K562 (cell line): ENCODE results near the gene MARCHF9. TPM values are rescaled to one million over a fixed set of nuclear protein-coding genes. Genes with fewer than 3 reads are reported as not detected.

ENCODE experiments used
- ATAC-seq: fragments of 200-7000 bp; cut with Tn5 transposase; 3 replicates; pipeline ENCODE4 v1.9.1; 2020; ENCODE audit warnings: moderate library complexity
- BruUV-seq: library from RNA; stranded (reverse); fragments of 400-500 nt; replicated peaks from 2 replicates; lab custom pipeline; 2021; lab: Mats Ljungman, UMichigan
- CTCF ChIA-PET: fragments of 300-600 bp; formaldehyde crosslinking; extraction: SDS; loops from one replicate; lab custom pipeline; 2021; ENCODE audit warnings: low intra/inter-chr PET ratio; lab: Yijun Ruan, JAX
- POLR2A ChIA-PET: fragments of 300-600, 350-650 bp; sonication (Branson Sonifier 250); formaldehyde crosslinking; extraction: SDS; loops from one replicate; lab custom pipeline; 2021; ENCODE audit warnings: antibody characterized with exemption, inconsistent platforms; lab: Yijun Ruan, JAX
- DNase-seq, 4 experiments: peaks; one replicate each; pipeline versions ENCODE4 v3.0.0 to v3.0.0-alpha.2; 2011 to 2018; ENCODE audit warnings: low spot score in 3 of 4, mixed read lengths in 3 of 4; ENCODE audit errors: extremely low read depth in 1 of 4
- FAIRE-seq: peaks from 2 replicates; lab custom pipeline; 2011; peaks lifted over from hg19 to GRCh38; lab: Jason Lieb, UNC
- H2AFZ ChIP-seq: 2 replicates; pipeline ENCODE4 v1.6.0; 2011; ENCODE audit warnings: low read depth, low read length, control low read depth, inconsistent platforms
- H3K27ac ChIP-seq: fragments of 200-600 bp; 3 replicates; pipeline ENCODE4 v1.8.0; 2011; ENCODE audit warnings: low read depth, mild to moderate bottlenecking, control low read depth, inconsistent platforms, low read length, moderate library complexity, mixed read lengths; ENCODE audit errors: extremely low read depth
- H3K27me3 ChIP-seq, 2 experiments: fragments of 300-600 bp in 1 of 2; 2 replicates in 1 of 2; 3 replicates in 1 of 2; pipeline versions ENCODE4 v1.6.0 to v1.8.0; 2011; ENCODE audit warnings: inconsistent platforms in 2 of 2, low read length in 2 of 2, mild to moderate bottlenecking in 1 of 2, mixed read lengths in 1 of 2, moderate library complexity in 1 of 2; ENCODE audit not compliant: control insufficient read depth in 2 of 2, insufficient read depth in 2 of 2
- H3K36me3 ChIP-seq: fragments of 300-600 bp; 3 replicates; pipeline ENCODE4 v1.8.0; 2011; ENCODE audit warnings: mild to moderate bottlenecking, low read length, inconsistent platforms; ENCODE audit not compliant: control insufficient read depth, insufficient read depth
- H3K4me1 ChIP-seq, 2 experiments: fragments of 200-600 bp in 1 of 2; replicated peaks in 1 of 2; 2 replicates in 1 of 2; 3 replicates in 1 of 2; pipeline versions ENCODE4 v1.5.1 to v1.8.0; 2011; ENCODE audit warnings: inconsistent platforms in 2 of 2, low read length in 2 of 2, mild to moderate bottlenecking in 1 of 2, mixed read lengths in 1 of 2, moderate library complexity in 1 of 2; ENCODE audit not compliant: control insufficient read depth in 2 of 2, insufficient read depth in 2 of 2
- H3K4me2 ChIP-seq: 2 replicates; pipeline ENCODE4 v1.6.1; 2011; ENCODE audit warnings: low read length, control low read depth, inconsistent platforms, mixed read lengths; ENCODE audit not compliant: insufficient read depth
- H3K4me3 ChIP-seq: fragments of 200-600 bp; sonication (generic), shearing (Covaris generic); 2 replicates; pipeline ENCODE4 v1.5.1; 2016; ENCODE audit warnings: control low read depth, inconsistent platforms
- H3K79me2 ChIP-seq: fragments of 200-600 bp; 3 replicates; pipeline ENCODE4 v1.8.0; 2011; ENCODE audit warnings: low read length, inconsistent platforms; ENCODE audit not compliant: control insufficient read depth, insufficient read depth
- H3K9ac ChIP-seq, 2 experiments: 2 replicates each; pipeline versions ENCODE4 v1.6.0 to v1.6.1; 2011; ENCODE audit warnings: low read depth in 2 of 2, low read length in 2 of 2, control low read depth in 1 of 2, inconsistent platforms in 1 of 2, mild to moderate bottlenecking in 1 of 2, mixed read lengths in 1 of 2; ENCODE audit not compliant: insufficient read depth in 1 of 2
- H3K9me1 ChIP-seq: one replicate; pipeline ENCODE4 v1.6.0; 2011; ENCODE audit warnings: inconsistent platforms, mild to moderate bottlenecking, low read length, moderate library complexity; ENCODE audit not compliant: control insufficient read depth, insufficient read depth
- H3K9me3 ChIP-seq: replicated peaks from 2 replicates; pipeline ENCODE4 v1.5.1; 2011; ENCODE audit warnings: low read depth, low read length, inconsistent platforms; ENCODE audit not compliant: control insufficient read depth, insufficient read depth
- H4K20me1 ChIP-seq: replicated peaks from 2 replicates; pipeline ENCODE4 v1.6.1; 2011; ENCODE audit warnings: low read length, inconsistent platforms, mixed read lengths; ENCODE audit not compliant: control insufficient read depth, insufficient read depth
- ESRRB ChIP-seq: fragments of 250-450 bp; sonication (Bioruptor Pico); IDR thresholded peaks from 2 replicates; pipeline ENCODE4 v1.5.0; 2020; ENCODE audit warnings: mild to moderate bottlenecking, moderate library complexity, borderline replicate concordance
- FOXJ2 ChIP-seq: fragments of 200-800 bp; sonication (Bioruptor generic); IDR thresholded peaks from 2 replicates; pipeline ENCODE4 v1.6.1; 2016; ENCODE audit warnings: missing genetic modification characterization, missing compliant biosample characterization
- MCM2 ChIP-seq: fragments of 450-650 bp; IDR thresholded peaks from 2 replicates; pipeline ENCODE4 v1.6.1; 2017; ENCODE audit warnings: low read depth, mild to moderate bottlenecking
- POLR2AphosphoS2 ChIP-seq: IDR thresholded peaks from 2 replicates; pipeline ENCODE4 v1.6.1; 2012; ENCODE audit warnings: low read length, improper control_type of control experiment
- ZKSCAN1 ChIP-seq: fragments of 150-350 bp; IDR thresholded peaks from 2 replicates; pipeline ENCODE4 v1.6.1; 2016; ENCODE audit warnings: low read depth, low read length
- ZNF449 ChIP-seq: fragments of 250-450 bp; sonication (Bioruptor Pico); IDR thresholded peaks from 2 replicates; pipeline ENCODE4 v1.8.0; 2022; ENCODE audit warnings: moderate library complexity, mild to moderate bottlenecking, inconsistent platforms
- ZSCAN32 ChIP-seq: fragments of 450-650 bp; formaldehyde crosslinking; IDR thresholded peaks from 2 replicates; pipeline ENCODE4 v1.4.0; 2020; ENCODE audit warnings: mild to moderate bottlenecking, moderate library complexity
- WGBS: fragments of 100-300 bp; shearing (Covaris generic); methylation state at CpG from one replicate; pipeline ENCODE4 v1.1.6; 2016; ENCODE audit warnings: low coverage, mixed read lengths; ENCODE audit not compliant: insufficient coverage; ENCODE audit errors: missing lambda C conversion rate; 5-methylcytosine and 5-hydroxymethylcytosine counted together
- in situ Hi-C: fragments of 300-500 bp; cut with MboI; formaldehyde crosslinking; loops from 4 replicates; pipeline ENCODE4 v1.15.0; 2018; ENCODE audit warnings: inconsistent platforms, mixed read lengths
- intact Hi-C: fragments of 100-400 bp; cut with micrococcal nuclease; formaldehyde crosslinking; loops from 2 replicates; pipeline ENCODE4 v1.14.2; 2022
- polyA plus RNA-seq, 8 experiments: library from polyadenylated mRNA; depleted of rRNA in 4 of 8; stranded (reverse) in 5 of 8; unstranded in 3 of 8; fragments of >200 nt; fragmentation: Nextera tagmentation in 2 of 8; fragmentation: Illumina TruSeq in 1 of 8; extraction: Ambion mirVana in 2 of 8; extraction: Trizol in 1 of 8; gene quantifications; 2 replicates each; pipeline versions ENCODE4 v1.2.1 to v1.2.3, GENCODE V29; 2011 to 2014; ENCODE audit warnings: inconsistent platforms in 1 of 8, missing spikeins in 1 of 8
- total RNA-seq, 7 experiments: library from RNA; depleted of rRNA in 6 of 7; stranded (reverse); fragments of >200 nt in 6 of 7; fragmentation: Illumina TruSeq in 2 of 7; extraction: Trizol in 2 of 7; gene quantifications; 2 replicates each; pipeline versions ENCODE4 v1.2.1 to v1.2.3, GENCODE V29; 2011 to 2021; ENCODE audit warnings: low replicate concordance in 1 of 7
- TF ChIP-seq, protein P1 (sequence below): fragments of 450-650 bp; formaldehyde crosslinking; IDR thresholded peaks from 2 replicates; pipeline ENCODE4 v1.4.0; 2022; ENCODE audit warnings: mild to moderate bottlenecking, moderate library complexity
- TF ChIP-seq, protein P2 (sequence below): sonication (generic); formaldehyde crosslinking; IDR thresholded peaks from 2 replicates; pipeline ENCODE4 v1.4.0; 2020; ENCODE audit warnings: mild to moderate bottlenecking, missing genetic modification reagents
- TF ChIP-seq, protein P3 (sequence below), 3 experiments: fragments of 200-800 bp in 1 of 3; fragments of 250-450 bp in 1 of 3; fragments of 450-650 bp in 1 of 3; sonication (Bioruptor Pico) in 1 of 3; sonication (Bioruptor generic) in 1 of 3; formaldehyde crosslinking in 1 of 3; IDR thresholded peaks; 2 replicates each; pipeline versions ENCODE4 v1.6.1 to v1.8.0; 2016 to 2022; ENCODE audit warnings: mild to moderate bottlenecking in 2 of 3, missing genetic modification characterization in 2 of 3, missing compliant biosample characterization in 1 of 3, moderate library complexity in 1 of 3

The MARCHF9 gene
- total and polyA plus RNA-seq, 9 of the 15 experiments (the other 6 are each of a cell fraction or from before 2014, with no cell fraction given): 0.80 to 12.4 (median 6.2) TPM

DNA sequence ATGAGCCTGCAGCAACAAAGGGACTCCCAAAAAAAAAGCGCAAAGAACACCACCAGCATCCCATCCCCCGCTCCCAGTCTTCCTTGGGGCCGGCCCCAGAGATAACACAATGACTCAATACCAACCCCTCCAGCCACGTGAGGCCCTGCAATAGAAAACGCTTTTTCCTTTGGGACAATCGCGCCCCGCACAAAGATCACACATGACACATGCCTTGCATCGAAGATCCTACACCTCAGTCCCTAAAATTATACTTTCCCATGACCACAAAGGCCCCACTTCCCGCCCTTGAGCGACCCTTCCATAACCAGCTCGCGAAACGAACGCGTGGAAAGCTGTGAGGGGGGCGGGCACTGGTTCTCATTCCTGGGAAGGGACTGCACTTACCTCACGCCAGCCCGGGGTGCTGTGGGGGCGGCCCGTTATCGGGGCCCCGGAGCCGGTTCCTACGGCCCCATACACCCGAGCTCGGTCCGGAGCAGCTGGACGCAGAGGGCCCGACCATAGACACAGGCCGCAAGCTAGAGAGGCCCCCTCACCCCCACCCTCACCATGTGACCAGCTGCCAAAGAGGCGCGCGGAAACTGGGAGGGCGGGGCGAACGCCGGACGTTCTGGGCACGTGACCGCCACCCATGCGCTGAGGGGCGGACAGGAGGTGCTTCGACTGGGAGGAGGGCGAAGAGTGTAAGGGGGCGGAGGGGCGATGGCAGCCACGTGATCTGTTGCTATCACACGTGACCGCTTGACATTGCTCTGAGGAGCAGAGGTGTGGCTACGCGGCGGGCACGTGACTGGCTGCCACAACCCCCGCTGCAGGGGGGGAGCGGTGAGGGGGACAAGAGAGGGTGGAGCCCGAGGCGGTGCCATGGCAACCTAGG, 2.9 kb upstream of the MARCHF9 start, which contains the start of gene CDK4 (continued):
- TF ChIP-seq ZNF449: no peak
- TF ChIP-seq ZKSCAN1: no peak
- no peak for TF ChIP-seq ESRRB (CRISPR knock-in tag)
- TF ChIP-seq, protein P1, sequence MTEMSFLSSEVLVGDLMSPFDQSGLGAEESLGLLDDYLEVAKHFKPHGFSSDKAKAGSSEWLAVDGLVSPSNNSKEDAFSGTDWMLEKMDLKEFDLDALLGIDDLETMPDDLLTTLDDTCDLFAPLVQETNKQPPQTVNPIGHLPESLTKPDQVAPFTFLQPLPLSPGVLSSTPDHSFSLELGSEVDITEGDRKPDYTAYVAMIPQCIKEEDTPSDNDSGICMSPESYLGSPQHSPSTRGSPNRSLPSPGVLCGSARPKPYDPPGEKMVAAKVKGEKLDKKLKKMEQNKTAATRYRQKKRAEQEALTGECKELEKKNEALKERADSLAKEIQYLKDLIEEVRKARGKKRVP (CRISPR knock-in tag): peak; percentile 38; the same call in 1 of the 2 replicates
- no peak for TF ChIP-seq MCM2

DNA sequence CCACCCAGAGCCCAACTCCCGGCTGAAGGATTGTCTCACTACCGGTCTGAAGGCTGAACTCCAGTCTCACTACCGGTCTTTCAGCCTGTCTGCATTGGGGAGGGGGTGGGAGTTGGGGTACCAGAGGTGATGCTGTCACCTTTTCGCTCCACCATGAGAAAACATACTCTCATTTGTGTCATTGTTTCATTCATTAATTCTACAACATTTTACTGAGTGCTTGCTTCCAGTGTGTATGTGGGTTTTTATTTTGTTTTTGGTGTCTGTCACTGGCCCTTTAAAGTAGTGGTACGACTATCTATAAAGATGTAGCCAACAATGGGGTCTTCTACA, 2.3 kb upstream of the MARCHF9 start:
- H3K4me1 ChIP-seq: peaks cover 35 to 40% of the 10 kb centered on the region in 2 experiments
- peak overlapping the region; percentile 82 for H3K4me2 ChIP-seq
- peak overlapping the region; percentile 66 for H3K27ac ChIP-seq
- no peak for DNase-seq
- peak overlapping the region; percentile 64 for H2AFZ ChIP-seq
- 2% methylated on average over 5 of the region's 5 CpGs for WGBS
- H3K79me2 ChIP-seq: peaks cover 47% of the 10 kb centered on the region
- BruUV-seq: no TSS peak
- no peak for FAIRE-seq
- no peak for ATAC-seq
- ChIA-PET POLR2A (interaction anchor here (0.8 to 1.2 kb wide), 6 partner anchors 12 to 233 kb away, joined by 3 to 5 read pairs (median 3); partner anchors contain the start of genes EEF1AKMT3 and METTL1), CTCF (no interaction called here)
- peaks cover 40% of the 10 kb centered on the region for H3K36me3 ChIP-seq
- H4K20me1 ChIP-seq: no peaks in the 10 kb centered on the region
- H3K27me3 ChIP-seq: no peaks in the 10 kb centered on the region
- H3K9me1 ChIP-seq: no peaks in the 10 kb centered on the region
- intact Hi-C loops (loop anchor here (2.0 kb wide), 1 partner anchor 20 kb away; the partner anchor contains the start of genes EEF1AKMT3 and METTL1), in situ Hi-C loops (no loop called here)
- peak overlapping the region; percentile 19 for H3K4me3 ChIP-seq
- H3K9me3 ChIP-seq: no peaks in the 10 kb centered on the region
- peak overlapping the region; percentile 40 to 41; a peak in 2 of 4 replicates for H3K9ac ChIP-seq
- TF ChIP-seq, protein P2, sequence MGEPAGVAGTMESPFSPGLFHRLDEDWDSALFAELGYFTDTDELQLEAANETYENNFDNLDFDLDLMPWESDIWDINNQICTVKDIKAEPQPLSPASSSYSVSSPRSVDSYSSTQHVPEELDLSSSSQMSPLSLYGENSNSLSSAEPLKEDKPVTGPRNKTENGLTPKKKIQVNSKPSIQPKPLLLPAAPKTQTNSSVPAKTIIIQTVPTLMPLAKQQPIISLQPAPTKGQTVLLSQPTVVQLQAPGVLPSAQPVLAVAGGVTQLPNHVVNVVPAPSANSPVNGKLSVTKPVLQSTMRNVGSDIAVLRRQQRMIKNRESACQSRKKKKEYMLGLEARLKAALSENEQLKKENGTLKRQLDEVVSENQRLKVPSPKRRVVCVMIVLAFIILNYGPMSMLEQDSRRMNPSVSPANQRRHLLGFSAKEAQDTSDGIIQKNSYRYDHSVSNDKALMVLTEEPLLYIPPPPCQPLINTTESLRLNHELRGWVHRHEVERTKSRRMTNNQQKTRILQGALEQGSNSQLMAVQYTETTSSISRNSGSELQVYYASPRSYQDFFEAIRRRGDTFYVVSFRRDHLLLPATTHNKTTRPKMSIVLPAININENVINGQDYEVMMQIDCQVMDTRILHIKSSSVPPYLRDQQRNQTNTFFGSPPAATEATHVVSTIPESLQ: no peak
- TF ChIP-seq, protein P3, sequence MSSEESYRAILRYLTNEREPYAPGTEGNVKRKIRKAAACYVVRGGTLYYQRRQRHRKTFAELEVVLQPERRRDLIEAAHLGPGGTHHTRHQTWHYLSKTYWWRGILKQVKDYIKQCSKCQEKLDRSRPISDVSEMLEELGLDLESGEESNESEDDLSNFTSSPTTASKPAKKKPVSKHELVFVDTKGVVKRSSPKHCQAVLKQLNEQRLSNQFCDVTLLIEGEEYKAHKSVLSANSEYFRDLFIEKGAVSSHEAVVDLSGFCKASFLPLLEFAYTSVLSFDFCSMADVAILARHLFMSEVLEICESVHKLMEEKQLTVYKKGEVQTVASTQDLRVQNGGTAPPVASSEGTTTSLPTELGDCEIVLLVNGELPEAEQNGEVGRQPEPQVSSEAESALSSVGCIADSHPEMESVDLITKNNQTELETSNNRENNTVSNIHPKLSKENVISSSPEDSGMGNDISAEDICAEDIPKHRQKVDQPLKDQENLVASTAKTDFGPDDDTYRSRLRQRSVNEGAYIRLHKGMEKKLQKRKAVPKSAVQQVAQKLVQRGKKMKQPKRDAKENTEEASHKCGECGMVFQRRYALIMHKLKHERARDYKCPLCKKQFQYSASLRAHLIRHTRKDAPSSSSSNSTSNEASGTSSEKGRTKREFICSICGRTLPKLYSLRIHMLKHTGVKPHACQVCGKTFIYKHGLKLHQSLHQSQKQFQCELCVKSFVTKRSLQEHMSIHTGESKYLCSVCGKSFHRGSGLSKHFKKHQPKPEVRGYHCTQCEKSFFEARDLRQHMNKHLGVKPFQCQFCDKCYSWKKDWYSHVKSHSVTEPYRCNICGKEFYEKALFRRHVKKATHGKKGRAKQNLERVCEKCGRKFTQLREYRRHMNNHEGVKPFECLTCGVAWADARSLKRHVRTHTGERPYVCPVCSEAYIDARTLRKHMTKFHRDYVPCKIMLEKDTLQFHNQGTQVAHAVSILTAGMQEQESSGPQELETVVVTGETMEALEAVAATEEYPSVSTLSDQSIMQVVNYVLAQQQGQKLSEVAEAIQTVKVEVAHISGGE (CRISPR knock-in tag; IDR thresholded peaks at IDR 0.05): no peak
- no peak for TF ChIP-seq FOXJ2 (tag)
- TF ChIP-seq POLR2AphosphoS2: no peak
- no peak for TF ChIP-seq ZSCAN32 (CRISPR knock-in tag)
